A673 (cell line): ENCODE measurements around the gene KIAA0040. TPM values are rescaled to one million over a fixed set of nuclear protein-coding genes. Genes with fewer than 3 reads are reported as not detected.

Experiments
- BruUV-seq: library from RNA; stranded (reverse); fragments of 400-500 nt; replicated peaks from 2 replicates; lab custom pipeline; 2021; lab: Mats Ljungman, UMichigan
- CTCF ChIA-PET: fragments of 300-600 bp; sonication (Branson Sonifier 250); formaldehyde crosslinking; loops from one replicate; lab custom pipeline; 2022; ENCODE audit warnings: antibody characterized with exemption; lab: Charles Lee
- POLR2A ChIA-PET: fragments of 300-600 bp; sonication (Branson Sonifier 250); formaldehyde crosslinking; loops from one replicate; lab custom pipeline; 2022; ENCODE audit warnings: antibody characterized with exemption; ENCODE audit not compliant: low non-redundant PET; lab: Charles Lee
- DNase-seq: peaks from one replicate; pipeline ENCODE4 v3.0.0-alpha.2; 2015; ENCODE audit warnings: low spot score
- H3K27ac ChIP-seq: fragments of 200-600 bp; sonication (generic); 2 replicates; pipeline ENCODE4 v1.5.1; 2016; ENCODE audit warnings: mixed run types, low read depth, mild to moderate bottlenecking, mixed read lengths, antibody characterized with exemption, low read length; ENCODE audit not compliant: poor library complexity, severe bottlenecking
- H3K27me3 ChIP-seq: fragments of 200-600 bp; sonication (generic); replicated peaks from 2 replicates; pipeline ENCODE4 v1.6.1; 2017; ENCODE audit warnings: mixed run types, low read depth, mild to moderate bottlenecking, mixed read lengths, antibody characterized with exemption, low read length; ENCODE audit not compliant: insufficient read depth, poor library complexity
- H3K36me3 ChIP-seq: fragments of 200-600 bp; sonication (generic); 2 replicates; pipeline ENCODE4 v1.6.1; 2016; ENCODE audit warnings: mixed run types, mild to moderate bottlenecking, mixed read lengths, antibody characterized with exemption, low read length; ENCODE audit not compliant: insufficient read depth, poor library complexity, severe bottlenecking
- H3K4me1 ChIP-seq: fragments of 200-600 bp; sonication (generic); 2 replicates; pipeline ENCODE4 v1.6.1; 2017; ENCODE audit warnings: mixed run types, mild to moderate bottlenecking, mixed read lengths, antibody characterized with exemption, low read length; ENCODE audit not compliant: insufficient read depth, poor library complexity, severe bottlenecking
- H3K4me3 ChIP-seq: fragments of 200-600 bp; sonication (generic); 2 replicates; pipeline ENCODE4 v1.5.1; 2016; ENCODE audit warnings: low read depth, mixed run types, mild to moderate bottlenecking, mixed read lengths, low read length; ENCODE audit not compliant: poor library complexity, severe bottlenecking
- H3K9me3 ChIP-seq: fragments of 200-600 bp; sonication (generic); 2 replicates; pipeline ENCODE4 v1.6.1; 2016; ENCODE audit warnings: mixed run types, low read depth, mild to moderate bottlenecking, mixed read lengths, antibody characterized with exemption, low read length; ENCODE audit not compliant: poor library complexity, severe bottlenecking
- EZH2 ChIP-seq: fragments of 200-600 bp; sonication (generic); IDR thresholded peaks from 2 replicates; pipeline ENCODE4 v1.6.1; 2017; ENCODE audit warnings: borderline replicate concordance, low read depth, mild to moderate bottlenecking, mixed read lengths, antibody characterized with exemption, low read length; ENCODE audit not compliant: poor library complexity, severe bottlenecking
- intact Hi-C: fragments of 100-400 bp; cut with micrococcal nuclease; formaldehyde crosslinking; loops from one replicate; pipeline ENCODE4 v1.10.0; 2022; ENCODE audit not compliant: unreplicated experiment
- total RNA-seq: library from RNA; stranded (reverse); gene quantifications from 2 replicates; pipeline ENCODE4 v1.2.3, GENCODE V29; 2021
- TF ChIP-seq, protein P1 (sequence below): fragments of 300-800, 200-600 bp; sonication (generic); conservative IDR thresholded peaks from 2 replicates; pipeline ENCODE4 v1.5.1; 2017; ENCODE audit warnings: low read depth, mild to moderate bottlenecking, antibody characterized with exemption, low read length, moderate library complexity, mixed read lengths

The KIAA0040 gene
- total RNA-seq, 1 experiment from 2014 or later, result not detected

DNA sequence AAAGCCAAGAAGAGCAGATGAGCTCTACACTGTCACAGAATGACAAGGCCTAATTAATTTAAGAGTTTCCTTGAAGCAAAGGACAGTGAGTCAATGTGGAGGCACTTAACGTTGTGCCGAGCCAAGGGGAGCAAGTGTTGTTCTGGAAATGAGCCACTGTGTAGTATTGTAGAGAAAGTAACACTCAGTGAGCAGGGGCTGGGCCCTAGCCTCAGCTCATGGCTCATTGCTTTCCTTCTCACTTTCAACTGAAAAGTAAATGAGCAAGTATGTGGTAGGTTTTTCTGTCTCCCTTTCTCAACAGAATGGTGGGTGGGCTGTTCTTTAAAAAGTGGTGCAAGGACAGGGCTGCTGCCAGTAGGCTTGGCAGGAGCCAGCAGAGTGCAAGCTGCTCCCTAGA is 11.8 kb upstream of the KIAA0040 start:
- Histone ChIP-seq H3K36me3 (no peaks in the 10 kb centered on the region), H3K4me1 (no peaks in the 10 kb centered on the region), H3K4me3 (no peak overlapping the region), H3K9me3 (no peaks in the 10 kb centered on the region), H3K27me3 (peaks cover 29% of the 10 kb centered on the region), H3K27ac (no peak overlapping the region)
- CTCF ChIA-PET, result no interaction called here
- no TSS peak for BruUV-seq
- POLR2A ChIA-PET, result no interaction called here
- intact Hi-C loops, result no loop called here
- DNase-seq, result no peak
- TF ChIP-seq EZH2, result no peak
- TF ChIP-seq, protein P1, sequence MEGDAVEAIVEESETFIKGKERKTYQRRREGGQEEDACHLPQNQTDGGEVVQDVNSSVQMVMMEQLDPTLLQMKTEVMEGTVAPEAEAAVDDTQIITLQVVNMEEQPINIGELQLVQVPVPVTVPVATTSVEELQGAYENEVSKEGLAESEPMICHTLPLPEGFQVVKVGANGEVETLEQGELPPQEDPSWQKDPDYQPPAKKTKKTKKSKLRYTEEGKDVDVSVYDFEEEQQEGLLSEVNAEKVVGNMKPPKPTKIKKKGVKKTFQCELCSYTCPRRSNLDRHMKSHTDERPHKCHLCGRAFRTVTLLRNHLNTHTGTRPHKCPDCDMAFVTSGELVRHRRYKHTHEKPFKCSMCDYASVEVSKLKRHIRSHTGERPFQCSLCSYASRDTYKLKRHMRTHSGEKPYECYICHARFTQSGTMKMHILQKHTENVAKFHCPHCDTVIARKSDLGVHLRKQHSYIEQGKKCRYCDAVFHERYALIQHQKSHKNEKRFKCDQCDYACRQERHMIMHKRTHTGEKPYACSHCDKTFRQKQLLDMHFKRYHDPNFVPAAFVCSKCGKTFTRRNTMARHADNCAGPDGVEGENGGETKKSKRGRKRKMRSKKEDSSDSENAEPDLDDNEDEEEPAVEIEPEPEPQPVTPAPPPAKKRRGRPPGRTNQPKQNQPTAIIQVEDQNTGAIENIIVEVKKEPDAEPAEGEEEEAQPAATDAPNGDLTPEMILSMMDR, result no peak

DNA sequence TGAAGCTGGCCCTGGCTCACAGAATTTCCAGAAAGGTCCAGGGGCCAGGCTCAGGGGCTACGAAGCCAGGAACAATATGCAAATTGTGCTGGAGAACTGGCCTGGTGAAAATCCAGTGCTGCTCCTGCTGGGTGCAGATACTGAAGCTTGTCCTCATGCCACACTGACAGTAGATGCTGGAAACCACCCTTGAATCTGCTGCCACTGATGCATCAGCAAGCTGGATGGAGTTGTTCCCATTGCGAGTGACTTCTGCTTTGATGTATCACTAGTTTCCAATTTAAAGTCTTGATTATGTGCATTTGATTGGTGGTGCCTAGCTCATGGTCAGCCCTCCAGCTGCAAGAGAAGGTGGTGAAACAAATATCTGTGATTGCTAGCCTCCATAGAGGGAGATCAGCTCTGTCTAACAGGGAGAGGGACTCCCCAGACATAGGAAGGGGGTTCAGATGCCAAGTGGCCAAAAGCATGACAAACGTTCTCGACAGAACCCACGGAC is 11.0 kb upstream of the KIAA0040 start:
- CTCF ChIA-PET, result no interaction called here
- POLR2A ChIA-PET, result no interaction called here
- Histone ChIP-seq H3K9me3 (no peaks in the 10 kb centered on the region), H3K4me1 (no peaks in the 10 kb centered on the region), H3K27ac (no peak overlapping the region), H3K36me3 (no peaks in the 10 kb centered on the region), H3K27me3 (peaks cover 30% of the 10 kb centered on the region), H3K4me3 (no peak overlapping the region)
- no peak for TF ChIP-seq EZH2
- TF ChIP-seq, protein P1, result no peak
- intact Hi-C loops, result no loop called here
- DNase-seq, result no peak
- no TSS peak for BruUV-seq

DNA sequence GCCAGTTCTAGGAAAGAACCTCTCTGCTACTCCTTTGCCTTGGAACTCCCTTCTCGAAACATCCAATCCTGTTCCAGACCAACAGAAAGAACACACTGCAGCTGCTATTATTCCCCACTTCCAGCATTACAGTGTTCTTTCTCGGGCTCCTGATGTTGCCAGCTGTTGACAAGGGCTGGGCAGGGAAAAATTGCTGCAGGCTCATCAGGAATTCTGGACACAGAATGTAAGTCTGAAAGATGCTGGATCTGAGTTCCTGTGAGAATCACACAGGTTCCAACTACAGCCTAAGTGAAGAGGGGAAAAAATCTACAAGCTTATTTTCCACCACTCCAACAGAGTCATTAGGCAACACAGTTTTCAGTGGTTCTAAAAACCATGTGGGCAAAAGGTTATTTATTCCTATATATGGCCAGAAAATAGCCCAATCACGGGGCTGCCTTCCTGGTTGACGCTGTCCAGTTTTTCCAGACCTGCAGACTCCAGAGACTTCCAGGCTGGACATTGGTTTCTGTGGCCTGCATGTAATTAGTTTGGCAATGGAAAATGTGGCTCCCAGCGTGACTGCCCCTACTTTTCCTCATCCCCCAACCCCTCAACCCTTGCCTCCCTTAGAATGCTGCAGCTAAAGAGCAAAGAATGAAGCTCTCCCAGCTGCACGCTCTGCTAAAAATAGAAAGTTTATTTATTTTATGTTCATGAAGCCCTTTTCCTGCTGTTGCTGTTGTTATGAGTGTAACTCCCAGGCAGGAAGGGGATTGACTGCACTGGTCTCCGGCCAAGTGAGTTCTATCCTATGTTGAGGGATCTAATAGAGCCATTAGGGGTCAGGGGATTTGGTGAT is 8.3 kb upstream of the KIAA0040 start:
- BruUV-seq, result no TSS peak
- POLR2A ChIA-PET, result no interaction called here

More for the DNA sequence above, 8.3 kb upstream of the KIAA0040 start:
- H3K4me1 ChIP-seq, result no peaks in the 10 kb centered on the region
- CTCF ChIA-PET, result interaction anchor here (0.6 kb wide), 1 partner anchor 114 kb away, joined by 3 read pairs; no protein-coding TSS in a partner anchor
- intact Hi-C loops, result no loop called here
- H3K9me3 ChIP-seq, result no peaks in the 10 kb centered on the region
- H3K4me3 ChIP-seq, result no peak overlapping the region
- DNase-seq, result no peak
- H3K36me3 ChIP-seq, result no peaks in the 10 kb centered on the region
- peaks cover 24% of the 10 kb centered on the region for H3K27me3 ChIP-seq
- TF ChIP-seq EZH2, result no peak
- TF ChIP-seq, protein P1, result no peak
- H3K27ac ChIP-seq, result no peak overlapping the region
